Left ventricle myocardium inferior (tissue), 1 donor: Measurements from ENCODE around the gene CA10. TPM values are rescaled to one million over a fixed set of nuclear protein-coding genes. Genes with fewer than 3 reads are reported as not detected.

Experiments
- DNase-seq: peaks from one replicate; pipeline ENCODE4 v3.0.0-alpha.2; 2020
- H3K27ac ChIP-seq: fragments of 200-600 bp; replicated peaks from 2 replicates; pipeline ENCODE4 v1.8.0; 2021
- H3K27me3 ChIP-seq: fragments of 200-600 bp; 2 replicates; pipeline ENCODE4 v1.8.0; 2021; ENCODE audit warnings: low read depth
- H3K36me3 ChIP-seq: fragments of 200-600 bp; 2 replicates; pipeline ENCODE4 v1.8.0; 2021
- H3K4me1 ChIP-seq: fragments of 200-600 bp; 2 replicates; pipeline ENCODE4 v1.8.0; 2021
- H3K4me3 ChIP-seq: fragments of 200-600 bp; 2 replicates; pipeline ENCODE4 v1.8.0; 2021; ENCODE audit warnings: mild to moderate bottlenecking, moderate library complexity
- H3K9me3 ChIP-seq: fragments of 200-600 bp; replicated peaks from 2 replicates; pipeline ENCODE4 v1.8.0; 2021
- CTCF ChIP-seq: fragments of 200-600 bp; IDR thresholded peaks from 2 replicates; pipeline ENCODE4 v1.8.0; 2021; ENCODE audit warnings: antibody characterized with exemption, mild to moderate bottlenecking, borderline replicate concordance
- intact Hi-C: fragments of 100-400 bp; cut with micrococcal nuclease; formaldehyde crosslinking; loops from one replicate; pipeline ENCODE4 v1.11.0; 2022
- total RNA-seq: library from RNA; stranded (reverse); fragmentation: NEBNext Ultra II Directional; extraction: Animal tissue kit (Norgen Biotek cat#: 25700); gene quantifications from one replicate; pipeline ENCODE4 v1.2.1, GENCODE V29; 2021
- donor health status: DM: no; HTN: yes; CAD: no; lungs with severe emphysema.

Gene CA10
- total RNA-seq, 1 donor from 2014 or later: not detected

GRCh38 chr17:51630101-51630671, 528.3 kb downstream of the CA10 start:
- no peak for TF ChIP-seq CTCF
- H3K36me3 ChIP-seq: no peaks in the 10 kb centered on the region
- intact Hi-C loops: no loop called here
- H3K27ac ChIP-seq: no peak overlapping the region
- H3K27me3 ChIP-seq: peaks cover 9% of the 10 kb centered on the region
- H3K4me1 ChIP-seq: no peaks in the 10 kb centered on the region
- no peak overlapping the region for H3K4me3 ChIP-seq
- DNase-seq: no peak
- no peaks in the 10 kb centered on the region for H3K9me3 ChIP-seq

- no peaks in the 10 kb centered on the region for H3K4me1 ChIP-seq
- H3K9me3 ChIP-seq: no peaks in the 10 kb centered on the region
- H3K27ac ChIP-seq: no peak overlapping the region
- no peak overlapping the region for H3K4me3 ChIP-seq
- H3K36me3 ChIP-seq: no peaks in the 10 kb centered on the region
- peaks cover 9% of the 10 kb centered on the region for H3K27me3 ChIP-seq
- no peak for DNase-seq
- TF ChIP-seq CTCF: no peak
- intact Hi-C loops: no loop called here
Observed at GRCh38 chr17:51629232-51629631, 529.3 kb downstream of the CA10 start.

- no peak for TF ChIP-seq CTCF
- H3K27me3 ChIP-seq: peaks cover 9% of the 10 kb centered on the region
- H3K9me3 ChIP-seq: no peaks in the 10 kb centered on the region
- H3K27ac ChIP-seq: no peak overlapping the region
- intact Hi-C loops: no loop called here
- H3K4me3 ChIP-seq: no peak overlapping the region
- H3K36me3 ChIP-seq: no peaks in the 10 kb centered on the region
- H3K4me1 ChIP-seq: no peaks in the 10 kb centered on the region
- no peak for DNase-seq
Observed at GRCh38 chr17:51627779-51628178, 530.7 kb downstream of the CA10 start.

GRCh38 chr17:51618476-51618875, 540.0 kb downstream of the CA10 start:
- intact Hi-C loops: no loop called here
- no peak overlapping the region for H3K4me3 ChIP-seq
- H3K27me3 ChIP-seq: peaks cover 30% of the 10 kb centered on the region
- no peaks in the 10 kb centered on the region for H3K36me3 ChIP-seq
- H3K9me3 ChIP-seq: no peaks in the 10 kb centered on the region
- DNase-seq: no peak
- no peaks in the 10 kb centered on the region for H3K4me1 ChIP-seq
- H3K27ac ChIP-seq: no peak overlapping the region
- no peak for TF ChIP-seq CTCF

GRCh38 chr17:51617986-51618385, 540.5 kb downstream of the CA10 start:
- no peak for TF ChIP-seq CTCF
- DNase-seq: no peak
- intact Hi-C loops: no loop called here
- no peaks in the 10 kb centered on the region for H3K4me1 ChIP-seq
- H3K27me3 ChIP-seq: peaks cover 30% of the 10 kb centered on the region
- no peak overlapping the region for H3K27ac ChIP-seq
- no peak overlapping the region for H3K4me3 ChIP-seq
- no peaks in the 10 kb centered on the region for H3K36me3 ChIP-seq
- no peaks in the 10 kb centered on the region for H3K9me3 ChIP-seq
